T-helper 2 cell treated with Interferon-gamma antibody and Interleukin-4, amounts not matched to agents 100 ng/mL and 5 ng/mL, for 36 hours (primary cell): ENCODE measurements around the gene GSTO1. TPM values are rescaled to one million over a fixed set of nuclear protein-coding genes. Genes with fewer than 3 reads are reported as not detected.
"Not testable (repeated sequence)": the region's sequence is repeated elsewhere in the genome, so short reads cannot be mapped to it uniquely, and the experiment has no call there.

Source experiments
- intact Hi-C: fragments of 100-400 bp; cut with micrococcal nuclease; formaldehyde crosslinking; loops from one replicate; pipeline ENCODE4 v1.15.1; 2023
- total RNA-seq: library from RNA; stranded (reverse); gene quantifications from 2 replicates; pipeline ENCODE4 v1.2.3, GENCODE V29; 2022

The GSTO1 gene
- total RNA-seq = 134 and 141 TPM in 2 replicates

- intact Hi-C loops = loop anchor here (1.0 kb wide), 2 partner anchors 14 to 22 kb away; partner anchors contain the start of gene CFAP43
These were observed at the start of gene GSTO1 for GRCh38 chr10:104254493-104255310. GSTO1 (plus strand) TSS chr10:104254892; CDS start chr10:104254929, 37 bp downstream.

GRCh38 chr10:104208730-104209129, 46.0 kb upstream of the GSTO1 start:
- intact Hi-C loops = loop anchor here (1.0 kb wide), 1 partner anchor 320 kb away; no protein-coding TSS in a partner anchor

GRCh38 chr10:104209575-104210198, 45.0 kb upstream of the GSTO1 start:
- intact Hi-C loops = loop anchor here (1.0 kb wide), 1 partner anchor 321 kb away; no protein-coding TSS in a partner anchor

- intact Hi-C loops = no loop called here
These were observed 38.1 kb upstream of the GSTO1 start for GRCh38 chr10:104216631-104217030.

GRCh38 chr10:104218751-104219150, 35.9 kb upstream of the GSTO1 start:
- intact Hi-C loops = no loop called here

- intact Hi-C loops = no loop called here
These were observed 34.2 kb upstream of the GSTO1 start for GRCh38 chr10:104220522-104220921.

GRCh38 chr10:104223304-104223703, 31.4 kb upstream of the GSTO1 start:
- intact Hi-C loops = no loop called here

- intact Hi-C loops = no loop called here
These were observed 24.2 kb upstream of the GSTO1 start for GRCh38 chr10:104230490-104230889.

- intact Hi-C loops = loop anchor here (1.0 kb wide), 3 partner anchors 22 to 111 kb away; partner anchors contain the start of genes GSTO1 and GSTO2
These were observed 22.7 kb upstream of the GSTO1 start, which contains the start of gene CFAP43 for GRCh38 chr10:104231784-104232612. CFAP43 (minus strand) TSS chr10:104232364; CDS start chr10:104232246, 118 bp downstream.

GRCh38 chr10:104232613-104233102, 22.0 kb upstream of the GSTO1 start:
- intact Hi-C loops = loop anchor here (1.0 kb wide), 3 partner anchors 22 to 111 kb away; partner anchors contain the start of genes GSTO1 and GSTO2

GRCh38 chr10:104233817-104234216, 20.9 kb upstream of the GSTO1 start:
- intact Hi-C loops = no loop called here

GRCh38 chr10:104234934-104235333, 19.8 kb upstream of the GSTO1 start:
- intact Hi-C loops = no loop called here

GRCh38 chr10:104235801-104236200, 18.9 kb upstream of the GSTO1 start:
- intact Hi-C loops = no loop called here

GRCh38 chr10:104240078-104240477, 14.6 kb upstream of the GSTO1 start:
- intact Hi-C loops = no loop called here

- intact Hi-C loops = no loop called here
These were observed 12.1 kb upstream of the GSTO1 start for GRCh38 chr10:104242545-104242944.

GRCh38 chr10:104243009-104243408, 11.7 kb upstream of the GSTO1 start:
- intact Hi-C loops = not testable (repeated sequence)

- intact Hi-C loops = no loop called here
These were observed 11.2 kb upstream of the GSTO1 start for GRCh38 chr10:104243512-104243911.

- intact Hi-C loops = no loop called here
These were observed 9.5 kb upstream of the GSTO1 start for GRCh38 chr10:104245066-104245632.

GRCh38 chr10:104246976-104247375, 7.7 kb upstream of the GSTO1 start:
- intact Hi-C loops = no loop called here

- intact Hi-C loops = no loop called here
These were observed 7.1 kb upstream of the GSTO1 start for GRCh38 chr10:104247513-104248146.
